ENCODE results near the gene SUPT4H1. TPM values are rescaled to one million over a fixed set of nuclear protein-coding genes. Genes with fewer than 3 reads are reported as not detected.

The SUPT4H1 gene
- total RNA-seq, 1 experiment from 2014 or later, result 100.0 TPM

- no peak overlapping the region for H3K4me2 ChIP-seq (ENCODE audit: low read length)
- H3K79me2 ChIP-seq (ENCODE audit: low read length), result no peaks in the 10 kb centered on the region
- BruUV-seq (replicated peaks), result no TSS peak
- H3K4me3 ChIP-seq (ENCODE audit: low read length), result no peak overlapping the region
- no peak for ATAC-seq
- no peak for DNase-seq
- intact Hi-C loops (cut with micrococcal nuclease), result loop anchor here (1.0 kb wide), 1 partner anchor 133 kb away; no protein-coding TSS in a partner anchor
- no peaks in the 10 kb centered on the region for H3F3A ChIP-seq (ENCODE audit: low read length, unreplicated experiment)
- no peaks in the 10 kb centered on the region for H3K9me3 ChIP-seq (ENCODE audit: low read length)
- H3K9me2 ChIP-seq (replicated peaks; ENCODE audit: low read length), result no peaks in the 10 kb centered on the region
- POLR2A ChIA-PET (ENCODE audit: unreplicated experiment), result no interaction called here
- no peaks in the 10 kb centered on the region for H3K27me3 ChIP-seq (ENCODE audit: low read length)
- H3K4me1 ChIP-seq (ENCODE audit: insufficient read depth, low read length), result peaks cover 17% of the 10 kb centered on the region
- TF ChIP-seq CTCF (conservative IDR thresholded peaks at IDR 0.05; ENCODE audit: low read depth, low read length), result no peak
- no peak for TF ChIP-seq EZH2 (IDR thresholded peaks at IDR 0.05; ENCODE audit: low read length, unreplicated experiment)
- TF ChIP-seq EZH2phosphoT487 (IDR thresholded peaks at IDR 0.05; ENCODE audit: borderline replicate concordance, low read length), result no peak
- no peak overlapping the region for H3K27ac ChIP-seq (ENCODE audit: low read length)
- no peak overlapping the region for H3K9ac ChIP-seq (ENCODE audit: low read length)
- CTCF ChIA-PET, result no interaction called here
- H4K20me1 ChIP-seq (ENCODE audit: low read length), result no peaks in the 10 kb centered on the region
- no peak overlapping the region for H2AFZ ChIP-seq (ENCODE audit: low read length)
- no peaks in the 10 kb centered on the region for H3K36me3 ChIP-seq (ENCODE audit: low read depth, low read length)
Measured at GRCh38 chr17:58313815-58314705, 37.9 kb downstream of the SUPT4H1 start.

GRCh38 chr17:58312829-58313228, 39.2 kb downstream of the SUPT4H1 start:
- no peak overlapping the region for H3K4me2 ChIP-seq (ENCODE audit: low read length)
- no peaks in the 10 kb centered on the region for H3K9me3 ChIP-seq (ENCODE audit: low read length)
- TF ChIP-seq EZH2phosphoT487 (IDR thresholded peaks at IDR 0.05; ENCODE audit: borderline replicate concordance, low read length) (no peak), CTCF (conservative IDR thresholded peaks at IDR 0.05; ENCODE audit: low read depth, low read length) (peak; percentile 43), EZH2 (IDR thresholded peaks at IDR 0.05; ENCODE audit: low read length, unreplicated experiment) (no peak)
- peaks cover 13% of the 10 kb centered on the region for H3K4me1 ChIP-seq (ENCODE audit: insufficient read depth, low read length)
- H2AFZ ChIP-seq (ENCODE audit: low read length), result no peak overlapping the region
- H3F3A ChIP-seq (ENCODE audit: low read length, unreplicated experiment), result no peaks in the 10 kb centered on the region
- no TSS peak for BruUV-seq (replicated peaks)
- no peak overlapping the region for H3K27ac ChIP-seq (ENCODE audit: low read length)
- H3K9ac ChIP-seq (ENCODE audit: low read length), result no peak overlapping the region
- POLR2A ChIA-PET (ENCODE audit: unreplicated experiment), result no interaction called here
- H4K20me1 ChIP-seq (ENCODE audit: low read length), result no peaks in the 10 kb centered on the region
- DNase-seq (peak; percentile 22), ATAC-seq (no peak)
- H3K9me2 ChIP-seq (replicated peaks; ENCODE audit: low read length), result no peaks in the 10 kb centered on the region
- H3K36me3 ChIP-seq (ENCODE audit: low read depth, low read length), result no peaks in the 10 kb centered on the region
- CTCF ChIA-PET, result interaction anchor here (1.6 kb wide), 1 partner anchor 105 kb away, joined by 4 read pairs; the partner anchor contains the start of gene RNF43
- no peaks in the 10 kb centered on the region for H3K27me3 ChIP-seq (ENCODE audit: low read length)
- no peak overlapping the region for H3K4me3 ChIP-seq (ENCODE audit: low read length)
- no peaks in the 10 kb centered on the region for H3K79me2 ChIP-seq (ENCODE audit: low read length)
- intact Hi-C loops (cut with micrococcal nuclease), result loop anchor here (1.0 kb wide), 1 partner anchor 134 kb away; no protein-coding TSS in a partner anchor

Measured in PC-3 (cell line).